HG03103 (cell line): ENCODE data around the gene TRPV2.
"Not testable (repeated sequence)": the region's sequence is repeated elsewhere in the genome, so short reads cannot be mapped to it uniquely, and the experiment has no call there.

Source experiments
- ATAC-seq: cut with Tn5 transposase; IDR thresholded peaks from one replicate; pipeline ENCODE4 v1.9.1; 2021; ENCODE audit warnings: low read depth; ENCODE audit not compliant: unreplicated experiment

Gene TRPV2

GRCh38 chr17:16452268-16452667, 36.9 kb downstream of the TRPV2 start:
- not testable (repeated sequence) for ATAC-seq

- no peak for ATAC-seq
Measured at GRCh38 chr17:16453493-16453851, 38.1 kb downstream of the TRPV2 start.

- no peak for ATAC-seq
Measured at GRCh38 chr17:16455997-16456741, 40.8 kb downstream of the TRPV2 start.

GRCh38 chr17:16456742-16457316, 41.5 kb downstream of the TRPV2 start:
- no peak for ATAC-seq

GRCh38 chr17:16459271-16459670, 43.9 kb downstream of the TRPV2 start:
- ATAC-seq, result no peak

- ATAC-seq, result no peak
Measured at GRCh38 chr17:16459855-16460550, 44.6 kb downstream of the TRPV2 start.

- ATAC-seq, result no peak
Measured at GRCh38 chr17:16460796-16461605, 45.6 kb downstream of the TRPV2 start.

GRCh38 chr17:16461606-16461866, 46.2 kb downstream of the TRPV2 start:
- ATAC-seq, result no peak

- no peak for ATAC-seq
Measured at GRCh38 chr17:16462070-16462864, 46.9 kb downstream of the TRPV2 start.

GRCh38 chr17:16463358-16464302, 48.3 kb downstream of the TRPV2 start:
- no peak for ATAC-seq

GRCh38 chr17:16464303-16465051, 49.1 kb downstream of the TRPV2 start:
- no peak for ATAC-seq

- no peak for ATAC-seq
Measured at GRCh38 chr17:16465052-16465312, 49.6 kb downstream of the TRPV2 start.

- no peak for ATAC-seq
Measured at GRCh38 chr17:16465861-16466338, 50.5 kb downstream of the TRPV2 start.

GRCh38 chr17:16466407-16466806, 51.0 kb downstream of the TRPV2 start:
- ATAC-seq, result no peak

- ATAC-seq, result no peak
Measured at GRCh38 chr17:16467044-16467443, 51.7 kb downstream of the TRPV2 start.

- ATAC-seq, result no peak
Measured at GRCh38 chr17:16467886-16468285, 52.5 kb downstream of the TRPV2 start.

GRCh38 chr17:16468428-16468992, 53.1 kb downstream of the TRPV2 start:
- ATAC-seq, result no peak

GRCh38 chr17:16470265-16470664, 54.9 kb downstream of the TRPV2 start:
- no peak for ATAC-seq

GRCh38 chr17:16471295-16471694, 55.9 kb downstream of the TRPV2 start:
- ATAC-seq, result no peak
